Stimulated activated CD8-positive, alpha-beta memory T cell treated with anti-CD3 and anti-CD28 coated beads, Interleukin-12 subunit alpha, Interleukin-12 subunit beta, amount 100 ng/mL, for 1 hour (primary cell): ENCODE results near the gene PNMA8C.
"Not testable (repeated sequence)": the region's sequence is repeated elsewhere in the genome, so short reads cannot be mapped to it uniquely, and the experiment has no call there.

Experiments used
- DNase-seq: peaks from one replicate; pipeline ENCODE4 v3.0.0-alpha.2; 2020; ENCODE audit warnings: low read depth

PNMA8C gene

DNA sequence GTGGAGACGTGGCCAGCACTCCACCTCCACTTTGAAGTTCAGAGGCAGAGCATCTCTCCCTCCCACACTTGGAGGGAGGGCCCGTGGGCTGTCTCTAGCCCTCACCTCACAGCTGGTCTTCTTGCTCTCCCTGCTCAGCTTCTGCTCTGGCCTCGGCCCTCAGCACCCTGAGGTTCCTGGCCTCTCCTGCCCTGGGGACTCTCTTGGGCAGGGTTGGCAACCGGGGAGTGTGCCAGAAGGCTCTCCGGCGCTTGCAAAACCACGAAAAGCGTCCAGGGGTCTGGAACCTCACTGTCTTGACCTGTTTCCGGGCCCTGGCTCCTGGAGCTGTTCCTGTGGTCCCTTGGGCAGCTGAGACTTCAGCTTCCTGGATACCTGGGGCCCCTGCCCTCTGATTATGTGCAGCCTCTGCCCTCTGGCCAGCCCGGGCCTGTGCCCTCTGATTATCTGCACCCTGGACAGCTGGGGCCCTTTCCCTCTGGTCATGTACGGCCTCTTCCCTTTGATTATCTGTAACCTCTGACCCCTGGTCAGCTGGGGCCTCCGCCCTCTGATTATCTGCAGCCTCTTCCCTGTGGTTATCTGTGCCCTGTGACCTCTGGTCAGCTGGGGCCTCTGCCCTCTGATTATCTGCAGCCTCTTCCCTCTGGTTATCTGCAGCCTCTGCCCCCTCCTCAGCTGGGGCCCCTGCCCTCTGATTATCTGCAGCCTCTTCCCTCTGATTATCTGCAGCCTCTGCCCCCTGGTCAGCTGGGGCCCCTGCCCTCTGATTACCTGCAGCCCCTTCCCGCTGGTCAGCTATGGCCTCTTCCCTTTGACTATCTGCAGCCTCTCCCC, 17.4 kb downstream of the PNMA8C start:
- no peak for DNase-seq

- no peak for DNase-seq
Measured at GRCh38 chr19:46410205-46411087, 18.3 kb downstream of the PNMA8C start.

GRCh38 chr19:46409191-46409590, 19.5 kb downstream of the PNMA8C start:
- DNase-seq, result no peak

GRCh38 chr19:46408664-46409039, 20.1 kb downstream of the PNMA8C start:
- DNase-seq, result no peak

DNA sequence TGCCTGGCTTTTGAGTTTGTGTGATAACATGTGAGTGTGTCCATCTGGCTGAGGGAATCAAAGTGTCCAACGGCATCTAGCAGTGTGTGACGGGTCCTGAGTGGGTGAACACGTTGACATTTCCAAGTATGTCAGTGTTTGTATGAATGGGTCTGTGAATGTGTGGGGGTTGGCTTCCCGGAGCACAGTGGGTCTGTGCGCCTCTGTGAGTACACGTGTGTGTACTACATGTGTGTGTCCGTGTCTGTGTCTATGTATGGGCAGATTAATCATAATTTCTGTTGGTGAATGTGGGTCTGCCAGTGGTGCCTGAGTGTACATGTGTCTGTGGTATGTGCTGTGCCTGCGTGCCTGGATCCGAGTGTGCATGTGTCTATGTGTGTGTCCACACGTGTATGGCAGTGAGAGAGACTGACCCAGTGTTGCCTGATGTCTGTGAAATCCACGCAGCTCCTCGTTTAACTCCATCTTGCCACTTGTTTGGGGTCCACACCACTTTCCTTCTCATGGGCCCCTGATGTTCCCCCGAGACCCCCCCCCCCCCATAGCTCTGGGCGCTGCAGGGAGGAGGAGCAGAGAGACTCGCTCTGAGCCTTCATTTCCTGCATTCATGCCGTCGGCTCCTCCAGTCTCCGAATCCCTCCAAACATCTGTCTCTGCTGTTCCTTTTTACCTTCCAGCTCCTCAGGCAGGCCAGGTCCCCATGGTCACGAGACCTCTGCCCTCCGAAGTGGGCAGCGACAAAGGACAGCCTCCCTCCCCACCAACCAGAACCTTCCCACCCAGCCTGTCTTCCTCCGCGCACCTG, 20.7 kb downstream of the PNMA8C start:
- no peak for DNase-seq

DNA sequence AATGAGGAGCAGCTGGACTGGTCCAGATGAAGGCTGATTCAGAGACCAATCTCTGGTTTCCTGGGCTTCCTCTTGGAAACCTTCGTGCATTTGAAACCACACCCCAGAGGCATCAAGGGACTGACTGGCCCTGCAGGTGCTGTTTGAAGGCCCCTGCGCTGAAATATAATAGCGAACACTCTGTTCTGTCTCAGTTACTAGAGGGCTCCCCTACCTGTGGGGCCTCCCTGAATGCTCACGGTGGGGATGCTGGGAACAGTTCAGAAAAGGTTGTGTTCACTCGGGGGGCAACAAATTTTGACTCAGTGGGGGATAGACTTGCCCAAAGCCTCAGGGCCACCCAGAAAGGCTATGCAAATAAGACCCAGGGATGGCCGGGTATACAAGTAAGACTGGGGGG, 21.8 kb downstream of the PNMA8C start:
- DNase-seq, result no peak

GRCh38 chr19:46404753-46405468, 23.8 kb downstream of the PNMA8C start:
- DNase-seq, result no peak

- no peak for DNase-seq
Measured at GRCh38 chr19:46404055-46404752, 24.5 kb downstream of the PNMA8C start.

GRCh38 chr19:46402725-46403124, 26.0 kb downstream of the PNMA8C start:
- DNase-seq, result no peak

DNA sequence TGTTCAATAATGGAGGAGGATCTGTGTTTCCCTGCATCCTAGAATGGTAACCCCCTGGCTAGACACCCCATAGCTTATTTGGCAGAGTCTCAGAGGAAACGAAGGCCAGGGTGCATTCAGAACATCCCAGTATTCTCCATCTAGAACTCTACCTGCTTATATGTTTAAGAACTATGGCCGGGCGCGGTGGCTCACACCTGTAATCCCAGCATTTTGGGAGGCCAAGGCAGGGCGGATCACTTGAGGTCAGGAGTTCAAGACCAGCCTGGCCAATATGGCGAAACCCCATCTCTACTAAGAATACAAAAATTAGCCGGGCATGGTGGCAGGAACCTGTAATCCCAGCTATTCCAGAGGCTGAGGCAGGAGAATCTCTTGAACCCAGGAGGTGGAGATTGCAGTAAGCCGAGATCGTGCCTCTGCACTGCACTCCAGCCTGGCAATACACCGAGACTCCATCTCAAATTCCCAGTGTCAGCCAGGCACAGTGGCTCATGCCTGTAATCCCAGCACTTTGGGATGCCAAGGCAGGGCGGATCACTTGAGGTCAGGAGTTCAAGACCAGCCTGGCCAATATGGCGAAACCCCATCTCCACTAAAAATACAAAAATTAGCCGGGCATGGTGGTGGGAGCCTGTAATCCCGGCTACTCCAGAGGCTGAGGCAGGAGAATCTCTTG, 30.8 kb downstream of the PNMA8C start:
- DNase-seq, result not testable (repeated sequence)

DNA sequence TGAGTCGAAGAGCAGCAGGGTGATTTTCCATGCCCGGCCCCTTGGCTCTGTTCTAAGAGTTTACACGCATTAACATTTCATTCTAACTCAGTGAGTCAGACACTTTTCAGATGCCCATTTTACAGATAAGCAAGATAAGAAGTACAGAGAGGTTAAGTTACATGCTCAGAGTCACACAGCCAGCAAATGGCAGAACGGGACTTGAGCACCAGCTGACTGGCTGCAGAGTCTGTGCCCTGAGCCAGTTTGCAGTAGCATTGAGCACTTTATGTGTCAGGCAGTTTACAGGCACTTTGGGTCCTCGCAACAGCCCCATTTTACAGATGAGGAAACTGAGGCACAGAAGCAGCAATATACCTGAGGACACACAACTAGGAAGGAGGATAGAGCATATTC, 34.3 kb downstream of the PNMA8C start:
- no peak for DNase-seq

- no peak for DNase-seq
Measured at GRCh38 chr19:46393456-46394401, 35.0 kb downstream of the PNMA8C start.

- DNase-seq, result no peak
Measured at GRCh38 chr19:46392837-46393236, 35.9 kb downstream of the PNMA8C start.

- DNase-seq, result no peak
Measured at GRCh38 chr19:46392252-46392801, 36.4 kb downstream of the PNMA8C start.

DNA sequence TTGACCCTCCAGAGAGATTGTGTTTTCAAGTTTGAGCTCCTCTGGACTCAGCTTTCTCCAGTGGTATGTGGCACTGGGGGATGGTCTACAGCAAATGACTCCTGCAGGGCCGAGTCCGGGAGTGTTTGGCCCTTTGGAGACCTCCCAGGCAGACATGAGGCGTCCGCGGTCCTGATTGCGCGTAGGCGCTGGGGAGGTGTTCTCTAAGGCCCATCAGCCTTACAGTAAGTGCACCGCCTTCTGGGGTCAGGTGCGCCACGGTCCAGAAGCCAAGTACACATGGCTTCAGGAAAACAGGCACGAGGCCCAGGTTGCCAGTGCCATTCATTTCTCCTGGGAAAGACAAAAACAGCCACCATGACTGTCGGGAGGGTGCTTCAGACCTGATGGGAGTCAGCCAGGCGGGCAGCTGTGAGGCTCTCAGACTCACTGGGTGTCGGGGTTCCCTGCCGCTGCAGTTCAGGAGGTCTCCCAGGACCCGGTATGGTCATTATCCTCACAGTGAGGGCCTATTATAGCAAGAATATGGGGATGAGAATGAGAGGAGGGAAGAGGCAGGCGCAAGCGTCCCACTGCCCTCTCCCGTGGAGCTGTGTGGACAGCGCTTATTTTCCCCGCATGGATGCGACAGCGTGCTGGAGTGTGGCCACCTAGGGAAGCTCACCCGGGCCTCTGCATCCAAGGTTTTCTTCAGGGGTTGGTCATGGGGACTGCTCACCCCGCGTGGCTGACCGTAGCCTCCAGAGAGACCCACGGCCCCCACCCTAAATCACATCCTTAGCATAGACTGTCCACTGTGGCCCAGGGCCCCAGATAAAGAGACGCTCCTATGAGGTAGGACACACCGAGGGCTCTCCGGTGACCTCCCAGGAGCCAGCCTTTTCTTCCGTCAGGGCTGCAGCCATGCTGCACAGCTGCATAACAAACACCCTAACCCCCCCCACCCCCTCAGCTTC, 37.2 kb downstream of the PNMA8C start:
- DNase-seq, result no peak

GRCh38 chr19:46390866-46391265, 37.9 kb downstream of the PNMA8C start:
- DNase-seq, result no peak

GRCh38 chr19:46390121-46390858, 38.4 kb downstream of the PNMA8C start:
- DNase-seq, result no peak
